Glutamatergic neuron (in vitro differentiated cells): ENCODE data around the gene KLHDC4. TPM values are rescaled to one million over a fixed set of nuclear protein-coding genes. Genes with fewer than 3 reads are reported as not detected.
A peak's percentile ranks its signal among the peaks of the same experiment; 100 is the strongest.
"Not testable (repeated sequence)": the region's sequence is repeated elsewhere in the genome, so short reads cannot be mapped to it uniquely, and the experiment has no call there.

Source experiments
- DNase-seq: peaks from one replicate; pipeline ENCODE4 v3.0.0; 2022
- H3K27ac Mint-ChIP-seq: one replicate; pipeline ENCODE4 v1.8.0; 2020; ENCODE audit warnings: mild to moderate bottlenecking, mixed read lengths, inconsistent platforms; ENCODE audit not compliant: unreplicated experiment
- H3K27me3 Mint-ChIP-seq: one replicate; pipeline ENCODE4 v1.8.0; 2020; ENCODE audit warnings: mild to moderate bottlenecking, moderate library complexity, mixed read lengths, inconsistent platforms; ENCODE audit not compliant: unreplicated experiment
- H3K36me3 Mint-ChIP-seq: one replicate; pipeline ENCODE4 v1.8.0; 2020; ENCODE audit warnings: mild to moderate bottlenecking, mixed read lengths, inconsistent platforms; ENCODE audit not compliant: unreplicated experiment
- H3K4me1 Mint-ChIP-seq: one replicate; pipeline ENCODE4 v1.8.0; 2020; ENCODE audit warnings: mild to moderate bottlenecking, low read depth, mixed read lengths, inconsistent platforms; ENCODE audit not compliant: unreplicated experiment
- H3K4me3 Mint-ChIP-seq: one replicate; pipeline ENCODE4 v1.8.0; 2020; ENCODE audit warnings: mild to moderate bottlenecking, mixed read lengths, inconsistent platforms; ENCODE audit not compliant: unreplicated experiment
- H3K9me3 Mint-ChIP-seq: one replicate; pipeline ENCODE4 v1.8.0; 2020; ENCODE audit warnings: mild to moderate bottlenecking, moderate library complexity, mixed read lengths, inconsistent platforms; ENCODE audit not compliant: unreplicated experiment
- total RNA-seq: library from RNA; stranded (reverse); fragmentation: NEBNext Ultra II Directional; extraction: Animal tissue kit (Norgen Biotek cat#: 25700); gene quantifications from one replicate; pipeline ENCODE4 v1.2.1, GENCODE V29; 2021; ENCODE audit not compliant: unreplicated experiment
- TF ChIP-seq, protein P1 (sequence below): fragments of 200-600 bp; sonication (generic); IDR thresholded peaks from one replicate; pipeline ENCODE4 v1.5.0; 2021; ENCODE audit not compliant: partially characterized antibody, unreplicated experiment

KLHDC4 gene
- total RNA-seq, 1 donor from 2014 or later = 65.4 TPM

DNA sequence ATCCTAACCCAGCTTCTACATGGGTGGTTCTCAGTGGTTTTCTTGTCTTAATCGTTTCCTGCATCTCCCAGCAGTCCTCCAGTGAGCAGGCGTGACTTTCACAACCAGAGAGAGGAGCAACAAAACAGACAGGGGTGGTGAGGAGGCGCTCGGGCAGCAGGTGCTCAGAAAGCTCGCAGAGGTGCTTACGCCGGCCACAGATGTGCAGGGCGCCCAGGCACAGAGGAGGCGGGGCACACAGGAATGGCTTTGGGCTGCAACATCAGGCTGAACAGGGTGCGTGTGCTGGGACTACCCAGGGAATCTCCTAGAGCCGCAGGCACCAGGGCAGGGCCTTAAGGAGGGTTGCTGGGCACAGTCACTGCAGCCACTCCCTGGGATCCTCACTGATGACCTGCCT is 32.6 kb downstream of the KLHDC4 start:
- Mint-ChIP-seq H3K36me3 (no peaks in the 10 kb centered on the region), H3K9me3 (no peaks in the 10 kb centered on the region), H3K4me3 (no peak overlapping the region), H3K27me3 (no peaks in the 10 kb centered on the region), H3K4me1 (peaks cover 9% of the 10 kb centered on the region), H3K27ac (no peak overlapping the region)
- no peak for DNase-seq
- TF ChIP-seq, protein P1, sequence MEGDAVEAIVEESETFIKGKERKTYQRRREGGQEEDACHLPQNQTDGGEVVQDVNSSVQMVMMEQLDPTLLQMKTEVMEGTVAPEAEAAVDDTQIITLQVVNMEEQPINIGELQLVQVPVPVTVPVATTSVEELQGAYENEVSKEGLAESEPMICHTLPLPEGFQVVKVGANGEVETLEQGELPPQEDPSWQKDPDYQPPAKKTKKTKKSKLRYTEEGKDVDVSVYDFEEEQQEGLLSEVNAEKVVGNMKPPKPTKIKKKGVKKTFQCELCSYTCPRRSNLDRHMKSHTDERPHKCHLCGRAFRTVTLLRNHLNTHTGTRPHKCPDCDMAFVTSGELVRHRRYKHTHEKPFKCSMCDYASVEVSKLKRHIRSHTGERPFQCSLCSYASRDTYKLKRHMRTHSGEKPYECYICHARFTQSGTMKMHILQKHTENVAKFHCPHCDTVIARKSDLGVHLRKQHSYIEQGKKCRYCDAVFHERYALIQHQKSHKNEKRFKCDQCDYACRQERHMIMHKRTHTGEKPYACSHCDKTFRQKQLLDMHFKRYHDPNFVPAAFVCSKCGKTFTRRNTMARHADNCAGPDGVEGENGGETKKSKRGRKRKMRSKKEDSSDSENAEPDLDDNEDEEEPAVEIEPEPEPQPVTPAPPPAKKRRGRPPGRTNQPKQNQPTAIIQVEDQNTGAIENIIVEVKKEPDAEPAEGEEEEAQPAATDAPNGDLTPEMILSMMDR = no peak

DNA sequence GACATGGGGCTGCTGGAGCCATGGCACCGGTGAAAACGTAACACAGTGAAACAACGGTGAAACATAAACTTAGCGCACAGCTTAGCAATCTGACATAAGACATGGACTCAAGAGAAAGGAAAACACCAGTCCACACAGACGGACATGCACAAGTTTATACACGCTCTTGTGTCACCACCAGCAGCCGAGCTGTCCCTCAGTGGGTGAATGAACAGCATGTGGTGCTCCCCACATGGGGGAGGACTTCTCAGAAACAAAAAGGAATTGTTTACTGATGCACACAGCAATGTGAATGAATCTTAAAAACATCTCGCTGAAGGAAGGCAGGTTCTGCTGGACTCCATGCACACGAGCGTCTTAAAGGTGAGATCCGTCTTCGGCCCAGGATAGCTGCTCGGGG is 34.2 kb downstream of the KLHDC4 start:
- peaks cover 15% of the 10 kb centered on the region for H3K4me1 Mint-ChIP-seq
- no peaks in the 10 kb centered on the region for H3K36me3 Mint-ChIP-seq
- TF ChIP-seq, protein P1 = no peak
- H3K9me3 Mint-ChIP-seq = peaks cover 5% of the 10 kb centered on the region
- DNase-seq = no peak
- H3K27me3 Mint-ChIP-seq = peaks cover 1% of the 10 kb centered on the region
- H3K27ac Mint-ChIP-seq = no peak overlapping the region
- H3K4me3 Mint-ChIP-seq = no peak overlapping the region

DNA sequence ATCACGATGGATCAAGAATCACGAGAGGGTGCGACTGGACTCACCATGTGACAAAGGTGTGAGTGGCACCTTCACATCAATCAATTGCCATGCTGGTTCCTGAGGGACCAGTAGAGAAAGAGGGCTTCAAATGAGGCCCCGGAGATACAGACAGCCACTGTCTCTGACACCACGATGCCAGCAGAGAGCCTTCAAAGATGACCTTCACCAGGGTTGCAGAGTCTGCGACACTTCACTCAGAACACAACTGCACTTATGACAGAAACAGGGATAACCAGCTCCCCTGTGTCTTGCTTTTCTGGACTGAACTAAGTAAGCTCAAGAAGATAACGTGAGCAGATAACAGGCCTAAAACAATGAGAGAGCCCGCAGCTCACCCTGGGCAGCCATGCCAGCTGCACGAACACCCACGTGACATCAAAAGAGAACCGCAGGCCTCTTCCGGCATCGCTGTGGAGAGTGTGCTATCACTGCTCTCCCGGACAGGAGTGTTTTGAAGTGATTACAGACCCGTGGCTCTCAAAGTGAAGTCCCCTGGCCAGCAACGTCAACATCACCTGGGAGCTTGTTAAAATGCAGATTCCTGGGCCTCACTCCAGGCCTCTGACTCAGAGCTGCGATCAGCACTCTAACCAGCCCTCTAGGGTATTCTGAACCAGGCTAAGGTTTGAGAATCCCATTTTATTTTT is 36.4 kb downstream of the KLHDC4 start:
- peaks cover 19% of the 10 kb centered on the region for H3K4me1 Mint-ChIP-seq
- no peak for DNase-seq
- peaks cover 4% of the 10 kb centered on the region for H3K36me3 Mint-ChIP-seq
- peaks cover 12% of the 10 kb centered on the region for H3K9me3 Mint-ChIP-seq
- TF ChIP-seq, protein P1 = no peak
- peaks cover 6% of the 10 kb centered on the region for H3K27me3 Mint-ChIP-seq
- H3K27ac Mint-ChIP-seq = no peak overlapping the region
- no peak overlapping the region for H3K4me3 Mint-ChIP-seq

DNA sequence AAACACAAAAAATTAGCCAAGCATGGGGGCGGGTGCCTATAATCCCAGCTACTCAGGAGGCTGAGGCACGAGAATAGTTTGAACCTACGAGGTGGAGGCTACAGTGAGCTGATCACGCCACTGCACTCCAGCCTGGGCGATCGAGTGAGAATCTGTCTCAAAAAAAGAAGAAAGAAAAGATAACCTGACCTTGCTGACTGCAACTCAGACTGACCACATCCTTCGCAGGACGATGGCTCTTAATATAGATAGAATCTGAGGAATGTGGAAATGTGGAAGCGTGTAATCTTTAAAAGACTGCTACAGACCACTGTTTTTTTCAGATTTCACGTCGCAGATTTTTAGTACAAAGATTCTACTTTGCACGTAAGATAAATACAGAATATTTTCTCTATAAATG is 37.8 kb downstream of the KLHDC4 start:
- no peak overlapping the region for H3K4me3 Mint-ChIP-seq

DNA sequence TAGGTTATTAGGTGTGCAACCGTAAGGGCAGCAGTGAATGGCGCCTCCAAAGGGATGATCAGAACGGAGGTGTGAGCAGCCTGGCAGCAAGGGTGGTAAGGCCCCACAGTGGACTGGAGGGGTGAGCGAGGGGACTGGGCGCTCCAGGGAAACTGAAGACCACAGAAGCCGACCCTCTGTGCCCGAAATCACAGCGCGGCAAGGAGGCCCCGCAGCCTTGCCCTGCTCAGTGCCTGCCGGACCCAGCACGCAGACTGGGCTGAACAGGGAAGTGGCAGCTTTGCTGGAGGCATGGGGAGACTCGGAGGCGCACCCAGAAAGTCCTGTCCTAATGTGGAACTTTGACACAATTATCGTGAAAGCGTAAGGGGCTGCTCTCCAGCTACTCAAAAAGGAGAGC is 38.4 kb downstream of the KLHDC4 start:
- Mint-ChIP-seq H3K9me3 (peaks cover 24% of the 10 kb centered on the region), H3K27ac (peak overlapping the region; percentile 69), H3K4me3 (no peak overlapping the region), H3K4me1 (peaks cover 31% of the 10 kb centered on the region), H3K27me3 (peaks cover 9% of the 10 kb centered on the region), H3K36me3 (peaks cover 7% of the 10 kb centered on the region)
- TF ChIP-seq, protein P1 = no peak
- no peak for DNase-seq

More for the DNA sequence above, 37.8 kb downstream of the KLHDC4 start:
- TF ChIP-seq, protein P1 = no peak
- peaks cover 7% of the 10 kb centered on the region for H3K36me3 Mint-ChIP-seq
- DNase-seq = no peak
- H3K4me1 Mint-ChIP-seq = peaks cover 27% of the 10 kb centered on the region
- no peak overlapping the region for H3K27ac Mint-ChIP-seq
- peaks cover 20% of the 10 kb centered on the region for H3K9me3 Mint-ChIP-seq
- peaks cover 6% of the 10 kb centered on the region for H3K27me3 Mint-ChIP-seq

DNA sequence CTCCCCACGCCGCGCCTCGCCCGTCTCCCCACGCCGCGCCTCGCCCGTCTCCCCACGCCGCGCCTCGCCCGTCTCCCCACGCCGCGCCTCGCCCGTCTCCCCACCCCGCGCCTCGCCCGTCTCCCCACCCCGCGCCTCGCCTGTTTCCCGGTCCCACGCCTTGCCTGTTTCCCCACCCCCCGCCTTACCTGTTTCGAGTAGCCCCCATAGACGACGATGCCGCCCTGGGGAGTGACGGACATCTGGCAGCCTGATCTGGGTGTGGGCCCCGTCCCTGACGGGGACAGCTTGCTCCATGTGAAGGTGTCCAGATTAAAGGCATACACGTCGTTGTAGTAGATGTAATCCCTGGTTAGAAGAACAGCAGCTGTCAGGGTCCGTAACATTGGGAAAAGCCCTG is 39.2 kb downstream of the KLHDC4 start:
- Mint-ChIP-seq H3K9me3 (peaks cover 24% of the 10 kb centered on the region), H3K4me1 (peaks cover 38% of the 10 kb centered on the region), H3K4me3 (peak overlapping the region; percentile 20), H3K27me3 (peaks cover 13% of the 10 kb centered on the region), H3K27ac (peak overlapping the region; percentile 69)
- DNase-seq = peak; percentile 59
- not testable (repeated sequence) for H3K36me3 Mint-ChIP-seq
